Stimulated activated CD8-positive, alpha-beta memory T cell treated with anti-CD3 and anti-CD28 coated beads, Interleukin-4, amount 100 ng/mL, for 48 hours (primary cell): ENCODE results near the gene GPR37L1.
"Not testable (repeated sequence)": the region's sequence is repeated elsewhere in the genome, so short reads cannot be mapped to it uniquely, and the experiment has no call there.

Experiments
- DNase-seq: peaks from one replicate; pipeline ENCODE4 v3.0.0-alpha.2; 2020

The GPR37L1 gene

DNA sequence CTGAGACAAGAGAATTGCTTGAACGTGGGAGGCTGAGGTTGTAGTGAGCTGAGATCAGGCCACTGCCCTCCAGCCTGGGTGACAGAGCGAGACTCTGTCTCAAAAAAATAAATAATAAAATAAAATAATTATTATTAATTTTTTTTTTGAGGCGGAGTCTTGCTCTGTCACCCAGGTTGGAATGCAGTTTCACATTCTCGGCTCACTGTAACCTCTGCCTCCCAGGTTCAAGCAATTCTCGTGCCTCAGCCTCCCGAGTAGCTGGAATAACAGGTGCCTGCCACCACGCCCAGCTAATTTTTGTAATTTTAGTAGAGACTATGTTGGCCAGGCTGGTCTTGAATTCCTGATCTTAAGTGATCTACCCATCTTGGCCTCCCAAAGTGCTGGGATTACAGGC lies 11.1 kb upstream of the GPR37L1 start:
- not testable (repeated sequence) for DNase-seq

GRCh38 chr1:202112859-202113689 lies 9.6 kb upstream of the GPR37L1 start:
- no peak for DNase-seq

GRCh38 chr1:202113690-202114300 lies 8.9 kb upstream of the GPR37L1 start:
- no peak for DNase-seq

- no peak for DNase-seq
These were observed 6.4 kb upstream of the GPR37L1 start for GRCh38 chr1:202116287-202116686.

- DNase-seq = no peak
These were observed 4.8 kb upstream of the GPR37L1 start for GRCh38 chr1:202117898-202118371.

GRCh38 chr1:202121006-202121405 lies 1.7 kb upstream of the GPR37L1 start:
- no peak for DNase-seq

DNA sequence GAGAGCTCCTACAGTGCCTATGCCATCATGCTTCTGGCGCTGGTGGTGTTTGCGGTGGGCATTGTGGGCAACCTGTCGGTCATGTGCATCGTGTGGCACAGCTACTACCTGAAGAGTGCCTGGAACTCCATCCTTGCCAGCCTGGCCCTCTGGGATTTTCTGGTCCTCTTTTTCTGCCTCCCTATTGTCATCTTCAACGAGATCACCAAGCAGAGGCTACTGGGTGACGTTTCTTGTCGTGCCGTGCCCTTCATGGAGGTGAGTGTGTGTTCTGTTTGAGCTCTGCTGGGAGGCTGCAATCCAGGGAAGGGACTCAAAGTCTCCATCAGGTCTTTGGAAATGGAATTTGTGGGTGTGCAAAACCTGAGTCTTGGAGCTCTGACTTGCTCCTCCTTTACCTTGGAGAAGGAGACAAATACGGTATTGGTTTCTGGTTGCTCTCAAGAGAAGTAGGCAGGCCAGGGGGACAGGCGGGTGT lies 658 bp downstream of the GPR37L1 start:
- no peak for DNase-seq

DNA sequence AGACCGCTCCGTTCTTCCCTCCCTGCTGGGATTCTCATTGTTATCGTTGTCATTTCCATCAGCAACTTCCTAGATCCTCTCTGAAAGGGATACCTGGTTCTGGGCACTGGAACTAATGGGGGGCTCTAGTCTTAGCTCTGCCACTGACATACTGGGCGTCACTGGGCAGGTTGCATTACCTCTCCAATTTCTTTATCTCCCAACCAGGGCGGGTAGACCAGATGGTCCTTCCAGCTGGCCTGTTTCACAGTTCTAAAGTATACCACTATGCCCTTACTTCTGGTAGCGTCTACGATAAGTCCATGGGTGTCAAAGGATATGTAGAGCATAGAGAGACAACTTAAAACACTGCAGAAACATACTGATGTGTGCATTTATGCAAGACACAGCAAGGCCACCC lies 1.4 kb downstream of the GPR37L1 start:
- no peak for DNase-seq

DNA sequence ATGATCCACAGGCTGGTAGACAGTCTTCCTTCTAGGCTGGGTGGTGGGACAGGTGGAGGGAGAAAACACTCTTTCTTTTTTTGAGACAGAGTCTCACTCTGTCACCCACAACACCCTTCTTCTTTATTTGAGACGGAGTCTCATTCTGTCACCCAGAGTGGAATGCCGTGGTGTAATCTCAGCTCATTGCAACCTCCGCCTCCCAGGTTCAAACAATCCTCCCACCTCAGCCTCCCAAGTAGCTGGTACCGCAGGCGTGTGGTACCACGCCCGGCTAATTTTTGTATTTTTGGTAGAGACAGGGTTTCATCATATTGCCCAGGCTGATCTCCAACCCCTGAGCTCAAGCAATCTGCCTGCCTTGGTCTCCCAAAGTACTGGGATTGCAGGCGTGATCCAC lies 2.9 kb downstream of the GPR37L1 start:
- no peak for DNase-seq

GRCh38 chr1:202126426-202126825 lies 3.7 kb downstream of the GPR37L1 start:
- DNase-seq = no peak

DNA sequence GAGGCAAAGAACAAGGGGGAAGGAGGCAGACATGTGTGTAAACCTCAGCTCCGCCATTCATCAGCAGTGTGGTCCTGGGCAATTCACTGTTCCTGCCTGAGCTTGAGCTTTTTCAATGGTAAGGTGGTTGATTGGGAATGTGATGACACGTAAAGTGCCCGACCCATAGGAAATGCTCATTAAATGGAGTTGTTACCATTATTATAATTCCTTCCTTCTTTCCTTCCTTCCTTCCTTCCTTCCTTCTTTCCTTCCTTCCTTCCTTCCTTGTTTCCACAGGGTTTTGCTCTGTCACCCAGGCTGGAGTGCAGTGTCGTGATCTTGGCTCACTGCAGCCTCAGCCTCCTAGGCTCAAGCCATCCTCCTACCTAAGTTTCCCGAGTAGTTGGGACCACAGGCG lies 4.3 kb downstream of the GPR37L1 start:
- no peak for DNase-seq

DNA sequence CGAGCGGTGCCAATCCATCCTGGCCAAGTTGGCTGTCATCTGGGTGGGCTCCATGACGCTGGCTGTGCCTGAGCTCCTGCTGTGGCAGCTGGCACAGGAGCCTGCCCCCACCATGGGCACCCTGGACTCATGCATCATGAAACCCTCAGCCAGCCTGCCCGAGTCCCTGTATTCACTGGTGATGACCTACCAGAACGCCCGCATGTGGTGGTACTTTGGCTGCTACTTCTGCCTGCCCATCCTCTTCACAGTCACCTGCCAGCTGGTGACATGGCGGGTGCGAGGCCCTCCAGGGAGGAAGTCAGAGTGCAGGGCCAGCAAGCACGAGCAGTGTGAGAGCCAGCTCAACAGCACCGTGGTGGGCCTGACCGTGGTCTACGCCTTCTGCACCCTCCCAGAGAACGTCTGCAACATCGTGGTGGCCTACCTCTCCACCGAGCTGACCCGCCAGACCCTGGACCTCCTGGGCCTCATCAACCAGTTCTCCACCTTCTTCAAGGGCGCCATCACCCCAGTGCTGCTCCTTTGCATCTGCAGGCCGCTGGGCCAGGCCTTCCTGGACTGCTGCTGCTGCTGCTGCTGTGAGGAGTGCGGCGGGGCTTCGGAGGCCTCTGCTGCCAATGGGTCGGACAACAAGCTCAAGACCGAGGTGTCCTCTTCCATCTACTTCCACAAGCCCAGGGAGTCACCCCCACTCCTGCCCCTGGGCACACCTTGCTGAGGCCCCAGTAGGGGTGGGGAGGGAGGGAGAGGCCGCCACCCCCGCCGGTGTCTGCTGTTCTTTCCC lies 5.3 kb downstream of the GPR37L1 start:
- no peak for DNase-seq

DNA sequence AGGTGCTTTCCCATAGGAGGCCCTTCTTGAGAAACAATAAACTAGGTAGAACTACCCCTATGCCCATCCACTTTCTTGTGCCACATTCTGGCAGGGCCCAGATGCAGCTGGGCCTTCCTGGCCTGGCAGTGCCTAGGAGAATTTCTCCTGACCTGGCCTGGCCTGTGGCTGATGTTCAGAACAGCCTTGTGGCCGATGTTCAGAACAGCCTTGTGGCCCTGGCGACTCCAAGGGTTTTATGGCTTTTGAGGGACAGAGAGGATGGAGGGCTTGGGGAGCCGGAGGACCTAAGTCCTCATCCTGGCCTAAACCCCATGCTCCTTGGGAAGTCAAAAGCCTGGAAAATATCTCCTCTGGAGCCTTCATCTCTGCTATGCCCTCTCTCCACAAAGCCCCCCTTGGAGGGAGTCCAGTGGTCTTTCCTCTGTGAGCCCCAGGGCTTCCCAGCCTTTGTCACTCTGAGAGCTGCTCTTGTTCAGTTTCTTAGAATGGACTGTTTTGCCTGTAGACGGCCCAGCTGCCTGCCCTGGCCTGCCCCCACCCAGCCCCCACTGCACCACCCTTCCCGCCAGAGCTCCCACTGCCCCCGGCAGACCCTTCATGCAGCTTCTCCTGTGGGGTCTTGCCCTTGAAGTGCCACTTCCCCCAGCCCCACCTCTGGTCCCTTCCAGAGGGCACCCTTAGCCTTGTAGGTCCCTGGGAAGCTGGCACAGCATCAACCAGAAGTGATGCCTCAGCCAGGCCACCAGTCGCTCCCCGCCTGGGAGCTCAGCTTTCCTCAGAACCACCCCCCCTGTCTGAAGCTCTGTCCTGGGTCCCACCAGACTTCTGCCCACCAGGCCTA lies 7.0 kb downstream of the GPR37L1 start:
- DNase-seq = no peak

- DNase-seq = no peak
These were observed 7.6 kb downstream of the GPR37L1 start for GRCh38 chr1:202130297-202130721.

DNA sequence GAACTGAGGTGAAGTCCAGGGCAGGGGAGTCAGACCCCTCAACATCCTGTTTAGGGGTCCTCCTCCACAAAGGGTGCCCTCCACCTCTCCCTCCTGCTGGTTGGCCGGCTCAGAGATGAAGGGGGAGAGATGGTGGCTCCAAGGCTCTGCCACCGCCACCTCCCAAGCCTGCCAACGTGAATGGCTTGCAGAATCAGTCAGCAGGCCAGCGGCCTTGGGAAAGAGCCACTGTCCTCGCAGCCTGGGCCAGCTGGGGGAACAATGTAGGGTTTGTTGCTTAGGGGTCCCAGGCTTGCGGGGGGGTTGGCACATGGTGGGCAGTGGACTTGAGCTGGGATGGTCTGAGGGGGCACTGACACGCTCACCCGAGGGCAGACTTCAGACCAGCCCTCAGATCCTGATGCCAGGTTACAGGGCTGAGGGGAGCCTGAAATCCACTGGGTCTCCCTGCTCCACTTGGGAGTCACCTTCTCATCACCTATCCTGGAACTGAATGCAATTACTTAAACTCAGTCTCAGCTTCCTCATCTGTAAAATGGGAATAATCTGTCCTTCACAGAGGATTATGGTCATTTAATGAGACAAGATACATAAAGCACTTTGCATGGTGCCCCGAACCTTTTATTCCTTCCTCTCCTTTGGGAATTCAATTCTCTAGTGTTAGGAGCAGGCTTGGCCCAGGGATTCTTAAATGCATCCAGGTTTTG lies 8.3 kb downstream of the GPR37L1 start:
- DNase-seq = no peak

DNA sequence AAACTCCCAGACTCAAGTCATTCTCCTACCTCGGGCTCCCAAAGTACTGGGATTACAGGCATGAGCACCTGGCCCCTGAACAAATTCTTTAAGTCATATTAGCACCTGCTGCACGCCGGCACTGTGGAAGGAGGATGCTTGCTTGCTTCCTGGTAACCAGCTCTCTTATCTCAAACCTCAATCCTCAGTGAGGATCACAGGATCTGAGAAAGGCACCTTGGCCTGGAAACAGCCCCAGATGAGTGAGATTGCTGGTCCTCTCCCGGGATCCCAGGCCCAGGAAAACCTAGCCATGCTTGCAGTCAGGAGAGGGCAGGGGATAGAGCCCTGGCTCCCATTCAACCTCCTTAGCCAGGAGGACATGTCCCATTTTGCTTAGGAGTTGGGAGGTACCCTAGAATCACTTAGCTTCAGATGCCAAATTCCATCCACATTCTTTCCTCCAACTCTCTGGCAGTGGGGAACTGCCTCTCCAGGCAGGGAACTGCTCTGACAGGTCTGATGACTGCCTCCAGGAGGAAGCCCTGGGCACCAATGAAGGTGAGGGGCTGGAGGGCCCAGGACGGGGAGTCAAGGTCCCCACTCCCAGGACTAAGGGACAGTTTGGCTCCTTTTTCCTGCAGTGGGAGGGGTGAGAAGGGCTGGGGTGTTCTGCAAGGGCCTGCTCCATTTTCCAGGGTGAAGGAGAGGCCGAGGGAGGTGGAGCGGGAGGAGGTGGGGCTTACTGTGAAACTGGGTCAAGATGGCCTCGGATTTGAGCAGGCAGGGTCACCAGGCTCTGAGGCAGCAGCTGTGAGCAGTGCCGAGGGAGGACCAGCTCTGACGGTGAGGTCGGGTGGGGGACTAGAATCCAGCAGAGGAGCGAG lies 9.5 kb downstream of the GPR37L1 start:
- no peak for DNase-seq

GRCh38 chr1:202133001-202133400 lies 10.3 kb downstream of the GPR37L1 start:
- no peak for DNase-seq

GRCh38 chr1:202133496-202133895 lies 10.8 kb downstream of the GPR37L1 start:
- no peak for DNase-seq

DNA sequence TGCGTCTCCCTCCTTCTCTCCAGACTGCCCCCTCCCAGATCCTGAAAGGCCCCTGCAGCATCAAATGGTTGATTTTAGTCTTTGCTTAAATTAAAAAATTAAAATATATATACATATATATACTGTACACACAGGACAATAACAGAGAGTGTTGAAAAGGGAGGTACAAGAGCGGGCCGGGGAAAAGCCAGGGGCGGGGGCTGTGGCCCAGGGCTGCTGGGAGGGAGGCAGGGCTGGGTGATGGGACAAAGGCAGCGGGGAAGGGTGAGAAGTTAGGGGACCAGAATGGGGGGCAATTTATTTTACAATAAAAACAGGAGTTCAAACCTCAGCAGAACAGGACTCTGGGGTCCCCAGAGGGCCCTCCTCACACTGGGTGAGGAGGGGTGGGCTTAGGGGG lies 11.3 kb downstream of the GPR37L1 start:
- DNase-seq = no peak

DNA sequence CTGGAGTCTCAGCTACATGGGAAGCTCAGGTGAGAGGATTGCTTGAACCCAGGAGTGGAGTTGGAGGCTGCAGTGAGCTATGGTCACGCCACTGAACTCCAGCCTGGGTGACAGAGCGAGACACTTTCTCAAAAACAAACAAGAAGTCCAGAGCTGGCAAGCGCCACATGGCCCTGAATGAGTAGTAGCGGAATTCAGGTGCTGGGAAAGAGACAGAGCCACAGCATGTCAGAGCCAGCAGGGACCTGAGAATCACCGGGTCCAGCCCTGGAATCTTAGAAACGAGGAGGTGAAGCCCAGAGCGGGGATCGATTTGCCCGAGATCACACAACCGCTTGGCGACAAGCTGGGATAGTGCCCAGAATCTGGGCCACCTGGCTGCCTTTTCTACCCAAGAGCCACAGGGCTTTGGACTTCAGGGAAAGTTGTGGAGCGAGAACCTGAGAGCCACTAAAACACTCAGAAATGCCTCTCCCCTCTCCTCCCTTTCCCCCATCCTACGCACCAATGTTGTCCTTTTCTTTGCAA lies 12.0 kb downstream of the GPR37L1 start:
- DNase-seq = no peak
